ENCODE data around the gene RNF167. TPM values are rescaled to one million over a fixed set of nuclear protein-coding genes. Genes with fewer than 3 reads are reported as not detected.

Gene RNF167
- total and polyA plus RNA-seq, 12 donors: 65.0 to 202 (median 85.5) TPM

- peaks cover 0 to 36% (median 21%) of the 10 kb centered on the region in 7 donors for H3K27me3 ChIP-seq
- peaks cover under 1 to 37% (median 27%) of the 10 kb centered on the region in 9 donors for H3K36me3 ChIP-seq
- TF ChIP-seq CTCF (IDR thresholded peaks at IDR 0.05): no peak
- peak overlapping the region; percentile 20 to 63 (median 55) for H3K4me3 ChIP-seq
- H3K27ac ChIP-seq: peak overlapping the region in 4 of 10 donors; percentile 3 to 75 (median 57)
- no peaks in the 10 kb centered on the region for H3K9me3 ChIP-seq
- intact Hi-C loops (cut with DNase I): loop anchor here in 1 of 10 donors (10.0 kb wide), 1 partner anchor 194 kb away; the partner anchor contains the start of gene PELP1
- 15 to 21% methylated on average over 32 to 34 of the region's 34 CpGs for WGBS, 2 donors
- peaks cover 0 to 47% (median 32%) of the 10 kb centered on the region in 9 donors for H3K4me1 ChIP-seq
- DNase-seq: no peak
- peak in 2 of 8 donors; percentile 0 to 3 for ATAC-seq
Observed at GRCh38 chr17:4898927-4899326, 41.1 kb upstream of the RNF167 start.

GRCh38 chr17:4899341-4900230 is 40.5 kb upstream of the RNF167 start, which contains the start of gene C17orf107:
Gene C17orf107 (plus strand): TSS chr17:4899536. CDS start chr17:4899763, 227 bp downstream.
- peak; percentile 54 to 79 (median 72) for ATAC-seq
- peak in 1 of 9 donors; percentile 15 for TF ChIP-seq CTCF (IDR thresholded peaks at IDR 0.05)
- H3K4me3 ChIP-seq: peak within 1 kb of the TSS; percentile 20 to 63 (median 55)
- H3K4me1 ChIP-seq: peaks cover 0 to 47% (median 32%) of the 10 kb centered on the region in 9 donors
- H3K27me3 ChIP-seq: peaks cover 0 to 36% (median 21%) of the 10 kb centered on the region in 7 donors
- H3K9me3 ChIP-seq: no peaks in the 10 kb centered on the region
- peak; percentile 78 to 83 for DNase-seq
- WGBS, 2 donors: 10 to 11% methylated on average over 59 to 60 of the region's 60 CpGs
- intact Hi-C loops (cut with DNase I): loop anchor here in 3 of 10 donors (5.0 to 10.0 kb wide), 3 partner anchors 112 to 195 kb away; partner anchors contain the start of genes ARRB2 (in 1 of the 3), GLTPD2 (in 1 of the 3), PELP1 (in 1 of the 3) and VMO1 (in 1 of the 3)
- H3K36me3 ChIP-seq: peaks cover 0 to 30% (median 20%) of the 10 kb centered on the region in 9 donors
- H3K27ac ChIP-seq: peak within 1 kb of the TSS in 6 of 10 donors; percentile 6 to 75 (median 50)

GRCh38 chr17:4900231-4901107 is 39.6 kb upstream of the RNF167 start:
- no peaks in the 10 kb centered on the region for H3K9me3 ChIP-seq
- H3K4me3 ChIP-seq: peak overlapping the region in 8 of 10 donors; percentile 46 to 63 (median 58)
- H3K27ac ChIP-seq: peak overlapping the region in 7 of 10 donors; percentile 33 to 75 (median 53)
- H3K36me3 ChIP-seq: peaks cover 0 to 21% (median 12%) of the 10 kb centered on the region in 9 donors
- peaks cover 0 to 36% (median 21%) of the 10 kb centered on the region in 7 donors for H3K27me3 ChIP-seq
- H3K4me1 ChIP-seq: peaks cover 0 to 47% (median 32%) of the 10 kb centered on the region in 9 donors
- peak in 1 of 9 donors; percentile 8 for TF ChIP-seq CTCF (IDR thresholded peaks at IDR 0.05)
- no peak for DNase-seq
- intact Hi-C loops (cut with DNase I): loop anchor here in 2 of 10 donors (5.0 kb wide), 2 partner anchors 113 to 188 kb away; partner anchors contain the start of genes ARRB2 (in 1 of the 2), GLTPD2 (in 1 of the 2) and VMO1 (in 1 of the 2)
- peak in 3 of 8 donors; percentile 9 to 29 (median 12) for ATAC-seq
- 19 to 28% methylated on average over 65 of the region's 65 CpGs for WGBS, 2 donors

All from heart right ventricle (tissue), 16 donors.